Neural cell (in vitro differentiated cells): ENCODE measurements around the gene TNPO2. TPM values are rescaled to one million over a fixed set of nuclear protein-coding genes. Genes with fewer than 3 reads are reported as not detected.

Experiments
- H2AFZ ChIP-seq: fragments of 200-600, 300-800 bp; sonication (generic), shearing (Covaris generic); 2 replicates; pipeline ENCODE4 v1.6.0; 2014; ENCODE audit warnings: low read depth, mild to moderate bottlenecking, antibody characterized with exemption, low read length, moderate library complexity
- H3F3A ChIP-seq: fragments of 200-600 bp; shearing (Covaris generic); 2 replicates; pipeline ENCODE4 v1.6.1; 2016; ENCODE audit warnings: mild to moderate bottlenecking, moderate library complexity, mixed read lengths, antibody characterized with exemption, low read length; ENCODE audit not compliant: insufficient read depth, poor library complexity, severe bottlenecking
- H3K27ac ChIP-seq: fragments of 200-600, 300-800 bp; sonication (generic), shearing (Covaris generic); 2 replicates; pipeline ENCODE4 v1.5.1; 2014; ENCODE audit warnings: mild to moderate bottlenecking, low read length, moderate library complexity
- H3K27me3 ChIP-seq: fragments of 300-800, 200-600 bp; sonication (generic), shearing (Covaris generic); 2 replicates; pipeline ENCODE4 v1.6.0; 2014; ENCODE audit warnings: mild to moderate bottlenecking, low read depth, low read length, moderate library complexity; ENCODE audit not compliant: insufficient read depth
- H3K36me3 ChIP-seq: fragments of 300-800, 200-600 bp; sonication (generic), shearing (Covaris generic); 2 replicates; pipeline ENCODE4 v1.5.1; 2014; ENCODE audit warnings: mild to moderate bottlenecking, antibody characterized with exemption, low read length, moderate library complexity; ENCODE audit not compliant: insufficient read depth
- H3K4me2 ChIP-seq: fragments of 300-800, 200-600 bp; sonication (generic), shearing (Covaris generic); 2 replicates; pipeline ENCODE4 v1.6.0; 2014; ENCODE audit warnings: mild to moderate bottlenecking, low read length
- H3K4me3 ChIP-seq: fragments of 300-800, 200-600 bp; sonication (generic), shearing (Covaris generic); 2 replicates; pipeline ENCODE4 v1.5.1; 2014; ENCODE audit warnings: mild to moderate bottlenecking, low read length, moderate library complexity
- H3K79me2 ChIP-seq: fragments of 200-600 bp; shearing (Covaris generic); replicated peaks from 2 replicates; pipeline ENCODE4 v1.6.0; 2014; ENCODE audit warnings: mild to moderate bottlenecking, low read length, moderate library complexity; ENCODE audit not compliant: insufficient read depth
- H3K9ac ChIP-seq: fragments of 300-800, 200-600 bp; sonication (generic), shearing (Covaris generic); 2 replicates; pipeline ENCODE4 v1.6.1; 2016; ENCODE audit warnings: mild to moderate bottlenecking, low read length, mixed read lengths
- H3K9me2 ChIP-seq: fragments of 200-600 bp; shearing (Covaris generic); 2 replicates; pipeline ENCODE4 v1.6.1; 2016; ENCODE audit warnings: mild to moderate bottlenecking, low read length, mixed read lengths; ENCODE audit not compliant: insufficient read depth
- H3K9me3 ChIP-seq: fragments of 200-600, 300-800 bp; sonication (generic), shearing (Covaris generic); 2 replicates; pipeline ENCODE4 v1.6.1; 2016; ENCODE audit warnings: mild to moderate bottlenecking, mixed run types, low read length, moderate library complexity, mixed read lengths
- H4K20me1 ChIP-seq: fragments of 200-600 bp; shearing (Covaris generic); 2 replicates; pipeline ENCODE4 v1.6.1; 2016; ENCODE audit warnings: mild to moderate bottlenecking, mixed run types; ENCODE audit not compliant: insufficient read depth
- EP300 ChIP-seq: fragments of 450-650 bp; conservative IDR thresholded peaks from 2 replicates; pipeline ENCODE4 v1.6.1; 2014; ENCODE audit warnings: antibody characterized with exemption, mild to moderate bottlenecking, moderate library complexity; ENCODE audit not compliant: poor library complexity, severe bottlenecking
- EZH2 ChIP-seq: fragments of 200-600, 300-800 bp; shearing (Covaris generic), sonication (generic); IDR thresholded peaks from 2 replicates; pipeline ENCODE4 v1.6.1; 2014; ENCODE audit warnings: antibody characterized with exemption, low read length, borderline replicate concordance, mild to moderate bottlenecking; ENCODE audit not compliant: insufficient read depth, poor library complexity, severe bottlenecking
- MXI1 ChIP-seq: fragments of 450-650 bp; conservative IDR thresholded peaks from 2 replicates; pipeline ENCODE4 v1.6.1; 2014; ENCODE audit warnings: antibody characterized with exemption, mild to moderate bottlenecking; ENCODE audit not compliant: poor library complexity, severe bottlenecking
- POLR2AphosphoS5 ChIP-seq: IDR thresholded peaks from 2 replicates; pipeline ENCODE4 v1.6.1; 2012
- RAD21 ChIP-seq: fragments of 450-650 bp; conservative IDR thresholded peaks from 2 replicates; pipeline ENCODE4 v1.6.1; 2014; ENCODE audit warnings: antibody characterized with exemption, mild to moderate bottlenecking, moderate library complexity
- SMC3 ChIP-seq: fragments of 450-650 bp; conservative IDR thresholded peaks from 2 replicates; pipeline ENCODE4 v1.6.1; 2014; ENCODE audit warnings: antibody characterized with exemption, mild to moderate bottlenecking, moderate library complexity; ENCODE audit not compliant: poor library complexity
- TAF1 ChIP-seq: IDR thresholded peaks from 2 replicates; pipeline ENCODE4 v1.6.1; 2012; ENCODE audit warnings: low read depth
- polyA plus RNA-seq: library from polyadenylated mRNA; depleted of rRNA; stranded (reverse); fragments of >200 nt; gene quantifications from 2 replicates; pipeline ENCODE4 v1.2.3, GENCODE V29; 2014
- TF ChIP-seq, protein P1 (sequence below): IDR thresholded peaks from 2 replicates; pipeline ENCODE4 v1.6.1; 2012; ENCODE audit warnings: borderline replicate concordance
- TF ChIP-seq, protein P2 (sequence below): fragments of 450-650 bp; IDR thresholded peaks from 2 replicates; pipeline ENCODE4 v1.5.1; 2014; ENCODE audit warnings: antibody characterized with exemption, mild to moderate bottlenecking, moderate library complexity; ENCODE audit not compliant: poor library complexity, severe bottlenecking

Gene TNPO2
- polyA plus RNA-seq, 1 donor from 2014 or later, result 98.6 TPM

DNA sequence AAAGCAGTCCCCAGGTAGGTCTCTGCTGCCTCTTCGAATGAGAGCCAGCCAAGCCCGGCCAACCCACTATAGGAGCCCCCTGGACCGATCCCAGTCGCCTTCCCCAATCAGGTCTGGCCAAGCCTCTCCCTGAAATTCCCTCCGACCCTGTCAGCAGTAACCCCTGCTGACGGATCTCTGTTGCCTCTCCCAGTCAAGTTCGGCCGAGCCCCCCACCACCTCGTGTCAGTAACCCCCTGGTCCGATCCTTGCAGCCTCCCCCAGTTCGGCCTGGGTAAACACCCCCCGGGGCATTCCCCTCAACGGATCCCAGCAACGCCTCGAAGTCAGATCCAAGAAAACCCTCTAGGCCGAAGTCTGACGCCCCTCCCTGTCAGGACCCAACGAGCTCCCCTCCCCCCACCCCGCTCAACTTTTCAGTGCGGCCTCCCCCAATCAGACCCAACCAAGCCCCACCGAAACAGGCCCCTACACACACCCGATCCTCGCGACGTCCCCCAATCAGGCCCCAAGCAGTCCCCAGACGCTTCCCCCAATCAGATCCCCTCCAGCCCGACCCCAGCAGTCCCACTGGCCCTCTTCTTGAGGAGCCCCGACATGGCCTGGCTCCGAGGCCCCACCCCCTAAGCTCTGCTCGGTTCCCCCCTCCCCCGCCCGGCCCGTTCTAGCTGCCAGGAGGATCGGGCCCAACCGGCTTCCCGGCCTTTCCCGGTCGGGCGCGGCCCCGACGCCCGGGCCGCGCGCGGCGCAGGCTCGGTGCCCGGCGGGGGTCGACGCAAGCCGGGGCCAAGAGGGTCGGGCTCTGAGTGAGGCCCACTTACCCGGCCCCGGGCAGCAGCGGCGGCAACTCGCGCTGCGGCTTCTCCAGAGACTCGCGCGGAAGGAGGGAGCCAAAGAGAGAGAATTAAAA, 1.8 kb downstream of the TNPO2 start:
- no peaks in the 10 kb centered on the region for H3K9me3 ChIP-seq

DNA sequence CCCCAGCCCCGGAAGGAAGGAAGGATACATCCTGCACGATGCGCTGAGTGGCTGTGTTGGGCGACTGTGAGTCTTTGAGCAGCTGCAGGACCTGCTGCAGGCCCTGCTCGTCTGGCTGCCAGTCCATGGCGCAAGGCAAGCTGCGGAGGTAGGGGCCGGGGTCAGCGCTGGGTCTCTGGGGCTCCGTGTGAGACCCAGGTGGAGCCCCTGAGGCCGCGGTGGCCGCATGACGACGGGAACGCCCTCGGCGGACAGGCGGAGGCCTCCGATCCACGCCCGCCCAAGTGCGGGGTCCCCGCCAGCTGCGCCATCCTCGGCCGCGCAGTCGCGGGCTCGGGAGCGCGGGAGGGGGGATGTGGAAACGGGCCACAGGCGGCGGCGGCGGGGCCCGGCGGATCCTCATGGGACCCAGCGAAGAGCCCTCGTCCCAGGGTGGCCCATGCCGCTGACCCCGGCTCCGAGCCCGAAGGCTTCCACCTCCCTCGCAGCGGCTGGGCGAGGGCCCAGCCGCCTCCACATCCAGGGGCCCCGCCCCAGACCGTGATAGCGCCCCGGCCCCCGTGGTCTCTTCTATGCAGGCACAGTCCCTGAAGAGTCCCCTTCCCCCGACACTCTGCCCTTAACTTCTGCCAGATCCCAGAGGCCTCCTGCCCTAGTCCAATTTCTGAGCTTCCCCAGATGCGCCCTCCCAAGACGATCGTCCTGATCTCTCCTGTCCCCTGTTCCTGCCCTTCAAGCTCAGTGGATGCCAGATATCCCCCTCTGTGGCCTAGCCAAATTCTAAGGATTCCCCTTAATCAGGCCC, 2.7 kb downstream of the TNPO2 start:
- no peaks in the 10 kb centered on the region for H3K36me3 ChIP-seq
- H3F3A ChIP-seq, result peaks cover 5% of the 10 kb centered on the region
- H3K27ac ChIP-seq, result peak overlapping the region; percentile 87
- no peaks in the 10 kb centered on the region for H3K9me2 ChIP-seq
- H3K4me2 ChIP-seq, result peak overlapping the region; percentile 96
- no peaks in the 10 kb centered on the region for H3K27me3 ChIP-seq
- no peak overlapping the region for H2AFZ ChIP-seq
- no peaks in the 10 kb centered on the region for H3K9me3 ChIP-seq
- H3K9ac ChIP-seq, result peak overlapping the region; percentile 87
- H3K4me3 ChIP-seq, result peak overlapping the region; percentile 85
- H4K20me1 ChIP-seq, result no peaks in the 10 kb centered on the region
- peaks cover 27% of the 10 kb centered on the region for H3K79me2 ChIP-seq
- TF ChIP-seq RAD21 (no peak), MXI1 (no peak), TAF1 (no peak), EZH2 (no peak), POLR2AphosphoS5 (no peak), SMC3 (no peak), EP300 (no peak)
- TF ChIP-seq, protein P1, sequence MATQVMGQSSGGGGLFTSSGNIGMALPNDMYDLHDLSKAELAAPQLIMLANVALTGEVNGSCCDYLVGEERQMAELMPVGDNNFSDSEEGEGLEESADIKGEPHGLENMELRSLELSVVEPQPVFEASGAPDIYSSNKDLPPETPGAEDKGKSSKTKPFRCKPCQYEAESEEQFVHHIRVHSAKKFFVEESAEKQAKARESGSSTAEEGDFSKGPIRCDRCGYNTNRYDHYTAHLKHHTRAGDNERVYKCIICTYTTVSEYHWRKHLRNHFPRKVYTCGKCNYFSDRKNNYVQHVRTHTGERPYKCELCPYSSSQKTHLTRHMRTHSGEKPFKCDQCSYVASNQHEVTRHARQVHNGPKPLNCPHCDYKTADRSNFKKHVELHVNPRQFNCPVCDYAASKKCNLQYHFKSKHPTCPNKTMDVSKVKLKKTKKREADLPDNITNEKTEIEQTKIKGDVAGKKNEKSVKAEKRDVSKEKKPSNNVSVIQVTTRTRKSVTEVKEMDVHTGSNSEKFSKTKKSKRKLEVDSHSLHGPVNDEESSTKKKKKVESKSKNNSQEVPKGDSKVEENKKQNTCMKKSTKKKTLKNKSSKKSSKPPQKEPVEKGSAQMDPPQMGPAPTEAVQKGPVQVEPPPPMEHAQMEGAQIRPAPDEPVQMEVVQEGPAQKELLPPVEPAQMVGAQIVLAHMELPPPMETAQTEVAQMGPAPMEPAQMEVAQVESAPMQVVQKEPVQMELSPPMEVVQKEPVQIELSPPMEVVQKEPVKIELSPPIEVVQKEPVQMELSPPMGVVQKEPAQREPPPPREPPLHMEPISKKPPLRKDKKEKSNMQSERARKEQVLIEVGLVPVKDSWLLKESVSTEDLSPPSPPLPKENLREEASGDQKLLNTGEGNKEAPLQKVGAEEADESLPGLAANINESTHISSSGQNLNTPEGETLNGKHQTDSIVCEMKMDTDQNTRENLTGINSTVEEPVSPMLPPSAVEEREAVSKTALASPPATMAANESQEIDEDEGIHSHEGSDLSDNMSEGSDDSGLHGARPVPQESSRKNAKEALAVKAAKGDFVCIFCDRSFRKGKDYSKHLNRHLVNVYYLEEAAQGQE, result no peak

More for the DNA sequence above, 1.8 kb downstream of the TNPO2 start:
- Histone ChIP-seq H3K4me3 (peak overlapping the region; percentile 85), H3K9me2 (no peaks in the 10 kb centered on the region), H2AFZ (peak overlapping the region; percentile 32), H3K9ac (peak overlapping the region; percentile 87), H3K36me3 (no peaks in the 10 kb centered on the region), H3K27ac (peak overlapping the region; percentile 87), H3K79me2 (peaks cover 27% of the 10 kb centered on the region), H3F3A (peaks cover 5% of the 10 kb centered on the region), H3K27me3 (no peaks in the 10 kb centered on the region), H4K20me1 (no peaks in the 10 kb centered on the region), H3K4me2 (peak overlapping the region; percentile 96)
- no peak for TF ChIP-seq TAF1
- peak; percentile 6 for TF ChIP-seq POLR2AphosphoS5
- TF ChIP-seq, protein P2, sequence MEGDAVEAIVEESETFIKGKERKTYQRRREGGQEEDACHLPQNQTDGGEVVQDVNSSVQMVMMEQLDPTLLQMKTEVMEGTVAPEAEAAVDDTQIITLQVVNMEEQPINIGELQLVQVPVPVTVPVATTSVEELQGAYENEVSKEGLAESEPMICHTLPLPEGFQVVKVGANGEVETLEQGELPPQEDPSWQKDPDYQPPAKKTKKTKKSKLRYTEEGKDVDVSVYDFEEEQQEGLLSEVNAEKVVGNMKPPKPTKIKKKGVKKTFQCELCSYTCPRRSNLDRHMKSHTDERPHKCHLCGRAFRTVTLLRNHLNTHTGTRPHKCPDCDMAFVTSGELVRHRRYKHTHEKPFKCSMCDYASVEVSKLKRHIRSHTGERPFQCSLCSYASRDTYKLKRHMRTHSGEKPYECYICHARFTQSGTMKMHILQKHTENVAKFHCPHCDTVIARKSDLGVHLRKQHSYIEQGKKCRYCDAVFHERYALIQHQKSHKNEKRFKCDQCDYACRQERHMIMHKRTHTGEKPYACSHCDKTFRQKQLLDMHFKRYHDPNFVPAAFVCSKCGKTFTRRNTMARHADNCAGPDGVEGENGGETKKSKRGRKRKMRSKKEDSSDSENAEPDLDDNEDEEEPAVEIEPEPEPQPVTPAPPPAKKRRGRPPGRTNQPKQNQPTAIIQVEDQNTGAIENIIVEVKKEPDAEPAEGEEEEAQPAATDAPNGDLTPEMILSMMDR, result no peak
- TF ChIP-seq RAD21, result no peak
- no peak for TF ChIP-seq MXI1
- TF ChIP-seq, protein P1, result peak; percentile 28
- TF ChIP-seq EP300, result no peak
- TF ChIP-seq EZH2, result no peak
- no peak for TF ChIP-seq SMC3
